Stimulated activated CD4-positive, alpha-beta T cell treated with anti-CD3 and anti-CD28 coated beads, Interleukin-12 subunit alpha, Interleukin-12 subunit beta, amount 100 ng/mL, for 48 hours (primary cell): ENCODE measurements around the gene PAX2.

Experiments
- DNase-seq, 3 donors: peaks; one replicate each; pipeline ENCODE4 v3.0.0-alpha.2; 2020; ENCODE audit warnings: low read depth in 2 of 3, low spot score in 1 of 3

Gene PAX2

DNA sequence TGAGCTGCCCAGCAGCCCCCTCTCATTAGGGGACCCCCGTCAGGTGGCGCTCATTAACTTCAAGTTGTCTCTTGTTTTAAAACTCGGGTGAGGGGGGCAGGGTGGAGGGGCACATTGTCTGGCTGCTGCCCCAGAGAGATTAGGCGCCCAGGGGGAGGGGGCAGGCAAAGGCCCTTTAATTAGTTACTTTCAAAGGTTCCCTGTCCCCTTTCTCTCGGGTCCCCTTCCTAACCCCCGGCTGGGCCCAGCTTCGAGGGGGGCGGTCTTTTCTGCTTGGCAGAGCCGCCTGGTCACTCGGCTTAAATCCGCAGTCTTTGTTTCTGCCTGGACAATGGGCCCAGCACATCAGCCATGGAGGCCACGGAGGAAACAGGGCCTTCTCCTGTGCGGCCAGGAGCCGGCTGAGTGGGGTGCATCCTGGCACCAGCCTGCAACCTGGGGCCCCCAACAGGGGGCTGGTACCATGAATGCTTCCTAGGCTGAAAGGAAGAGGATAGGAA lies 128.5 kb downstream of the PAX2 start:
- DNase-seq, result no peak

DNA sequence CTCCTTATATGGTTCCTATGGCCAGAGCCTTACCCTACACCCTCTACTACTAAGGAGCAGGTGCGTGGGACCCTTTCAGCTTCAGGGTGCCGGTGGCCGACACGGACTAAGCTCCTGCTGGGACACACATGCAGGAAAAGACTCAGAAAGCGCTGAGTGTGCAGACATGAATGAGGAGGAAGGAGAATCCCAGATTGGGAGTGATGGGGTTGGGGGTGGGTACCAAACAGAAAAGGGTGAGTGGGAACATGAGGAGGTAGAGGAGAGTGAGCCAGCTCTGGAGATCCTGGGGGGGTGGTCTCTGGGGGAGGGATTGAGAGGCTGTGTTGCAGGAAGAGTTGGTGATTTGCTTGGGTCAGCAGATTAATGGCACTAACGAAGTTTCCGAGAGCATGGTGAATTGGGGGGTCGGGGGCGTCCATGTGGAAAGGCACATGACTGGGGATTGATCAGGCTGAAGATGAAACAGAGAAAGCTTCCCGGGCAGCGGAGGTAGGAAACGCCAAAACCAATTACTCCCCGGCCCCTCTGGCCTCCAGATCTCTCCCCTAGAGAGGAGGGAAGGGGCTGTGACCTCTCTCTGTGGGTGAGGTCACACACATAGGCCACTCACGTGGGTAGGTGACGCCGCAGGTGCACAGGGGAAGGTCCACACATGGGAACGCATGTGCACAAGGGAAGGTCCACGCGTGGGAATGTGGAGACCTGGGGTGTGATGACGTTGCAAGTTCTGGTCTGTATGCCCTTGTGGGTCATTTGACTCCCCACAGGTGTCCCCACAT lies 129.5 kb downstream of the PAX2 start:
- no peak for DNase-seq

DNA sequence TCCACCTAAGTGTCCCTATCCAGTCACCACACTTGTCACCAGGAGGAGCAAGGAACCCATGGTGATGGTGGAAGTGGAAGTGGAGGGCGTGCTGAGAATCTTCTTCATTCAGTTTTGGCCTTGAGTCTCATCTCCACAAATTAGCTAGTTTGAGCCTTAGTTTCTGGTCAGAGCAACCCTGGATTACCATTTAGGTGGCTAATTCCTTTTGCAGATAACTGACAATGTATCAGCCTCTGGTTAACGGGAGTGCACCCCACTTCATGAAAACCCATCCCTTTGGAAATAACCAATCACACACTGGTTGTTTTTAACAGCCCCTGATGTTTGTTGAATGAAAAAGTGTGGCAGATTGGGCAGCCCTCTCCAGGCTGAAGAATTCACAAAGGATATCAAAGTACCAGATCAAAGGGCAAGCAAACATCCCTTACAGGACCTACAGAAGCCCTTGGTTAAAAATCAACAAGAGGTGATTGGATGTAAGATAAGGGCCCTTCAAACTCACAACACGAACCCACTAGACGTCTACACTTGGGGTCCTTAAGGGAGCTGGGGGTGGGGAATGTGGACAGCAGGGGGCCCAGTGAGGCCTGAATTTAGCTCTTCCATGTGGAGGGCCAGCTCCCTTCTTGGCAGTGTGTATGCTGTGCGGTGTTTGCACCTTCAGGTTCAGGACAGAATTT lies 130.2 kb downstream of the PAX2 start:
- no peak for DNase-seq

DNA sequence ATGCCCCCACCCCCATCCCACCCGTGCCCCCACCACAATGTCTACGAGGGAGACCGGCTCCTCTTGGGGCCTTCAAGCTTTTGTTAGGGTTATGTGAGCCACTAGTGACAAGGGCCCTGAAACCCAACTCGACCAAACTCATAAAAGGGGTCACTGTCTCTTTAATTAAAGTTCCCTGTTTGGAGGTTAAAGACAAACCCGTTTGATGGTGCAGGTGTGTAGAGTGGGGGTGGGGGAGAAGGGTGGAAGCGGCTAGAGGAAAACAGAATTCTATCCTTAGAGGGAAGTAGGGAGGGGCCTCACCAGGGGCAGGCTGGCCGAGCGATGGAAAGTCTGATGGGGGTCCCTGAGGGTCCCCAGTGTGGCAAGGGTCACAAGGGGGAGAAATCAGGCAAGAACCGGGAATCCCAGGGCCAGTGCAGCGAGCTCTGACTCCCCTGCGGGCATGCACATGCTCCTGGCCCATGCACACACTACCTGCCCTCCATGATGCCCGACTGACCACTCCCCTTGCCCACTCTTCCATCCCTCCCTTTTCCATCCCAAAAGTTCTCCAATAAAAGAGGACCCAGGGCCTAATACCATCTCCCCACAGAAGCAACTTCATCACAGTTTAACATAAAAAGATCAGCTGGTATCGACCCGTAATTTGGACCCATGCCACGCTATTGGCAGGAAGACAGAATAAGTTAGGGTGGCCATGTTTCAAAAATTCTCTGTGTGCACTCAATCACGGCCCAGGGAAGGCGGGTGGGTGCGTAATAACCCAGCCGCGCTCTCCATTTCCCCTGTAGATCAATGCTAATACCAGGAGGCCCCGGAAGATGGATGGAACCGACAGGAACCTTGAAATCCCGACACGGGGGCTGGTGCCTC lies 131.4 kb downstream of the PAX2 start:
- no peak for DNase-seq

DNA sequence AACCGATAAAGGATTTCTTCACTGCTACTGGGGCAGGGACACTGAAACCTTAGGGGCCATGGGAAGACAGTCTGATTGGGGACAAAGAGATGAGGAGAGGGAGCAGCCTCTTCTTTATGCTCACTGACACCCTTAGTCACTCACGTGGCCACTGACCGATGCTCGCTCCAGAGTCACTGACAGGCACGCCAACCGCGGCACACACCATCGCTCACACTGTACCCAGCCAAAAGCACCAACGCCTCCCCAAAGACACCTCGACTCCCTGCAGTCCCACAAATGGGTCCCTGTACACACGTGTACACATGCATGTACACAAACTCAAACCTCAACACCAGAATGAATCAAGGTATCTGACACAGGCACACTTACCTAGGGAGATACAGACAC lies 132.1 kb downstream of the PAX2 start:
- no peak for DNase-seq

DNA sequence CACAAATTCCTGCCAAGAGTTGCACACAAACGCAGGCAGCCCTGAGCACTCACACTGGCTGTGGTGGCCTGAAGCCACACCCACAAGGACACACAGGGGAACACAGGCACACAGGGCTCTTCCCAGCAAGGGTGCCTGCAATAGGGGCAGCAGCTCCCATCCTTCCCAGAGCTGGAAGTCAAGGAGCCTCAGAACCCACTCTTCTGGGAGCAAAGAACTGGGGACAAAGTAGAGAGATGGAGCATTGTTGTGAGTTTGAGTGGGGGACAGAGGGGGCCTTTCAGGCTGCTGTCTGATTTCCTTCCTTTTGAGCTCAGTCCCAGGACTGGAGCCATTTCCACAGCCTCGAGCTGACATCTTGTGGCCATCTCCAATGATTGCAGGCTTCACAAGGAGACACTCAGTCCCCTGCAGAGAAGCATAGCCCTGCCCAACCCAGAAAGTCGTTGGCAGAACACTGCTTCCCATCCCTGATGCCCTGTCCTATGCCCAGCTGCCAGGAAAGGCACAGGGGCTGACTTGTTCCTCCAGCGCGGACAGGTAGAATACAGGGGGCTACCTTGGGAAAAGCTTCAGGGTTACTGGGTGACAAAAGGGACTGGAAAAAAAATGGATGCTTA lies 133.0 kb downstream of the PAX2 start:
- peak; percentile 6 to 23 (median 17) for DNase-seq
